ENCODE data around the gene TTC1. TPM values are rescaled to one million over a fixed set of nuclear protein-coding genes. Genes with fewer than 3 reads are reported as not detected.

Gene TTC1
- total and polyA plus RNA-seq, 2 donors: 38.2 to 44.0 TPM

- no peak overlapping the region for H3K27ac ChIP-seq (ENCODE audit: low read depth)
- no peaks in the 10 kb centered on the region for H3K4me1 ChIP-seq (ENCODE audit: insufficient read depth)
- H3K36me3 ChIP-seq (ENCODE audit: insufficient read depth): peaks cover 10% of the 10 kb centered on the region
- peak; percentile 26 for DNase-seq (ENCODE audit: extremely low spot score)
- no peak overlapping the region for H3K4me3 ChIP-seq (ENCODE audit: low read depth, low read length)
- WGBS: 68% methylated on average over 2 of the region's 2 CpGs
Observed at GRCh38 chr5:160039810-160040470, 31.0 kb downstream of the TTC1 start.

- 98% methylated on average over 2 of the region's 2 CpGs for WGBS
- DNase-seq (ENCODE audit: extremely low spot score): no peak
- no peaks in the 10 kb centered on the region for H3K4me1 ChIP-seq (ENCODE audit: insufficient read depth)
- H3K27ac ChIP-seq (ENCODE audit: low read depth): no peak overlapping the region
- peaks cover 7% of the 10 kb centered on the region for H3K36me3 ChIP-seq (ENCODE audit: insufficient read depth)
- no peak overlapping the region for H3K4me3 ChIP-seq (ENCODE audit: low read depth, low read length)
Observed at GRCh38 chr5:160040471-160040835, 31.5 kb downstream of the TTC1 start.

- Histone ChIP-seq H3K27ac (ENCODE audit: low read depth) (no peak overlapping the region), H3K36me3 (ENCODE audit: insufficient read depth) (peaks cover 2% of the 10 kb centered on the region), H3K4me3 (ENCODE audit: low read depth, low read length) (no peak overlapping the region), H3K4me1 (ENCODE audit: insufficient read depth) (no peaks in the 10 kb centered on the region)
- DNase-seq (ENCODE audit: extremely low spot score): no peak
- WGBS: 79% methylated on average over 3 of the region's 3 CpGs
Observed at GRCh38 chr5:160042671-160043070, 33.7 kb downstream of the TTC1 start.

- no peak for DNase-seq (ENCODE audit: extremely low spot score)
- H3K4me3 ChIP-seq (ENCODE audit: low read depth, low read length): no peak overlapping the region
- H3K27ac ChIP-seq (ENCODE audit: low read depth): no peak overlapping the region
- peaks cover 2% of the 10 kb centered on the region for H3K36me3 ChIP-seq (ENCODE audit: insufficient read depth)
- no peaks in the 10 kb centered on the region for H3K4me1 ChIP-seq (ENCODE audit: insufficient read depth)
- WGBS: 84% methylated on average over 1 of the region's 1 CpG
Observed at GRCh38 chr5:160044391-160044804, 35.5 kb downstream of the TTC1 start.

GRCh38 chr5:160044967-160045366, 36.0 kb downstream of the TTC1 start:
- Histone ChIP-seq H3K36me3 (ENCODE audit: insufficient read depth) (peaks cover 5% of the 10 kb centered on the region), H3K4me1 (ENCODE audit: insufficient read depth) (no peaks in the 10 kb centered on the region), H3K4me3 (ENCODE audit: low read depth, low read length) (no peak overlapping the region), H3K27ac (ENCODE audit: low read depth) (no peak overlapping the region)
- WGBS: 78% methylated on average over 3 of the region's 3 CpGs
- DNase-seq (ENCODE audit: extremely low spot score): no peak

- Histone ChIP-seq H3K36me3 (ENCODE audit: insufficient read depth) (peaks cover 5% of the 10 kb centered on the region), H3K27ac (ENCODE audit: low read depth) (no peak overlapping the region), H3K4me1 (ENCODE audit: insufficient read depth) (no peaks in the 10 kb centered on the region), H3K4me3 (ENCODE audit: low read depth, low read length) (no peak overlapping the region)
- no peak for DNase-seq (ENCODE audit: extremely low spot score)
- WGBS: 74% methylated on average over 3 of the region's 3 CpGs
Observed at GRCh38 chr5:160047423-160047822, 38.5 kb downstream of the TTC1 start.

GRCh38 chr5:160048131-160048530, 39.2 kb downstream of the TTC1 start:
- DNase-seq (ENCODE audit: extremely low spot score): no peak
- H3K4me1 ChIP-seq (ENCODE audit: insufficient read depth): no peaks in the 10 kb centered on the region
- WGBS: 71% methylated on average over 9 of the region's 9 CpGs
- no peak overlapping the region for H3K27ac ChIP-seq (ENCODE audit: low read depth)
- H3K36me3 ChIP-seq (ENCODE audit: insufficient read depth): peaks cover 5% of the 10 kb centered on the region
- H3K4me3 ChIP-seq (ENCODE audit: low read depth, low read length): no peak overlapping the region

- Histone ChIP-seq H3K4me1 (ENCODE audit: insufficient read depth) (no peaks in the 10 kb centered on the region), H3K36me3 (ENCODE audit: insufficient read depth) (peaks cover 7% of the 10 kb centered on the region), H3K27ac (ENCODE audit: low read depth) (no peak overlapping the region), H3K4me3 (ENCODE audit: low read depth, low read length) (no peak overlapping the region)
- WGBS: 73% methylated on average over 3 of the region's 3 CpGs
- no peak for DNase-seq (ENCODE audit: extremely low spot score)
Observed at GRCh38 chr5:160049099-160049498, 40.2 kb downstream of the TTC1 start.

GRCh38 chr5:160054047-160054446, 45.1 kb downstream of the TTC1 start:
- DNase-seq (ENCODE audit: extremely low spot score): no peak
- WGBS: 99% methylated on average over 1 of the region's 1 CpG
- no peaks in the 10 kb centered on the region for H3K4me1 ChIP-seq (ENCODE audit: insufficient read depth)
- H3K4me3 ChIP-seq (ENCODE audit: low read depth, low read length): no peak overlapping the region
- peaks cover 9% of the 10 kb centered on the region for H3K36me3 ChIP-seq (ENCODE audit: insufficient read depth)
- no peak overlapping the region for H3K27ac ChIP-seq (ENCODE audit: low read depth)

GRCh38 chr5:160054831-160055230, 45.9 kb downstream of the TTC1 start:
- WGBS: 93% methylated on average over 2 of the region's 2 CpGs
- Histone ChIP-seq H3K4me1 (ENCODE audit: insufficient read depth) (no peaks in the 10 kb centered on the region), H3K4me3 (ENCODE audit: low read depth, low read length) (no peak overlapping the region), H3K27ac (ENCODE audit: low read depth) (no peak overlapping the region), H3K36me3 (ENCODE audit: insufficient read depth) (peaks cover 7% of the 10 kb centered on the region)
- no peak for DNase-seq (ENCODE audit: extremely low spot score)

GRCh38 chr5:160057256-160057655, 48.3 kb downstream of the TTC1 start:
- peaks cover 4% of the 10 kb centered on the region for H3K36me3 ChIP-seq (ENCODE audit: insufficient read depth)
- DNase-seq (ENCODE audit: extremely low spot score): no peak
- 95% methylated on average over 4 of the region's 4 CpGs for WGBS
- no peak overlapping the region for H3K27ac ChIP-seq (ENCODE audit: low read depth)
- H3K4me1 ChIP-seq (ENCODE audit: insufficient read depth): no peaks in the 10 kb centered on the region
- no peak overlapping the region for H3K4me3 ChIP-seq (ENCODE audit: low read depth, low read length)

- no peak overlapping the region for H3K4me3 ChIP-seq (ENCODE audit: low read depth, low read length)
- H3K4me1 ChIP-seq (ENCODE audit: insufficient read depth): no peaks in the 10 kb centered on the region
- 88% methylated on average over 4 of the region's 4 CpGs for WGBS
- DNase-seq (ENCODE audit: extremely low spot score): no peak
- peaks cover 2% of the 10 kb centered on the region for H3K36me3 ChIP-seq (ENCODE audit: insufficient read depth)
- H3K27ac ChIP-seq (ENCODE audit: low read depth): no peak overlapping the region
Observed at GRCh38 chr5:160060001-160060400, 51.1 kb downstream of the TTC1 start.

- Histone ChIP-seq H3K4me3 (ENCODE audit: low read depth, low read length) (no peak overlapping the region), H3K36me3 (ENCODE audit: insufficient read depth) (no peaks in the 10 kb centered on the region), H3K27ac (ENCODE audit: low read depth) (no peak overlapping the region), H3K4me1 (ENCODE audit: insufficient read depth) (no peaks in the 10 kb centered on the region)
- DNase-seq (ENCODE audit: extremely low spot score): no peak
- WGBS: 88% methylated on average over 3 of the region's 3 CpGs
Observed at GRCh38 chr5:160061770-160062169, 52.8 kb downstream of the TTC1 start.

GRCh38 chr5:160064417-160064810, 55.5 kb downstream of the TTC1 start:
- no peaks in the 10 kb centered on the region for H3K36me3 ChIP-seq (ENCODE audit: insufficient read depth)
- no peak for DNase-seq (ENCODE audit: extremely low spot score)
- 36% methylated on average over 1 of the region's 1 CpG for WGBS
- H3K4me3 ChIP-seq (ENCODE audit: low read depth, low read length): no peak overlapping the region
- no peaks in the 10 kb centered on the region for H3K4me1 ChIP-seq (ENCODE audit: insufficient read depth)
- peak overlapping the region; percentile 64 for H3K27ac ChIP-seq (ENCODE audit: low read depth)

Data from urinary bladder (tissue), 4 donors.